Measurements from ENCODE around the gene TMEM18. TPM values are rescaled to one million over a fixed set of nuclear protein-coding genes. Genes with fewer than 3 reads are reported as not detected.

The TMEM18 gene
- total RNA-seq, 1 donor from 2014 or later: 23.3 TPM

- Histone ChIP-seq H3K4me1 (peaks cover 16% of the 10 kb centered on the region), H3K27me3 (ENCODE audit: low read depth) (no peaks in the 10 kb centered on the region), H3K4me3 (no peak overlapping the region), H3K9me3 (no peaks in the 10 kb centered on the region), H3K27ac (no peak overlapping the region), H3K36me3 (peaks cover 14% of the 10 kb centered on the region)
- DNase-seq: no peak
- TF ChIP-seq CTCF (IDR thresholded peaks at IDR 0.05): no peak
- no peak for ATAC-seq
- intact Hi-C loops (cut with DNase I): no loop called here
Measured at GRCh38 chr2:678964-679363, 1.8 kb upstream of the TMEM18 start.

- Histone ChIP-seq H3K27me3 (ENCODE audit: low read depth) (no peaks in the 10 kb centered on the region), H3K36me3 (peaks cover 15% of the 10 kb centered on the region), H3K4me1 (peaks cover 16% of the 10 kb centered on the region), H3K9me3 (no peaks in the 10 kb centered on the region), H3K4me3 (peak overlapping the region; percentile 95), H3K27ac (peak overlapping the region; percentile 99)
- intact Hi-C loops (cut with DNase I): no loop called here
- ATAC-seq (no peak), DNase-seq (no peak)
- TF ChIP-seq CTCF (IDR thresholded peaks at IDR 0.05): no peak
Measured at GRCh38 chr2:677959-678550, 849 bp upstream of the TMEM18 start.

GRCh38 chr2:676647-677055 is 555 bp downstream of the TMEM18 start:
- DNase-seq: peak; percentile 100
- Histone ChIP-seq H3K9me3 (no peaks in the 10 kb centered on the region), H3K36me3 (peaks cover 25% of the 10 kb centered on the region), H3K27ac (peak overlapping the region; percentile 99), H3K4me1 (peaks cover 16% of the 10 kb centered on the region), H3K4me3 (peak overlapping the region; percentile 65), H3K27me3 (ENCODE audit: low read depth) (no peaks in the 10 kb centered on the region)
- intact Hi-C loops (cut with DNase I): no loop called here
- TF ChIP-seq CTCF (IDR thresholded peaks at IDR 0.05): no peak
- ATAC-seq: peak; percentile 94 to 95

- peak overlapping the region; percentile 65 for H3K4me3 ChIP-seq
- H3K4me1 ChIP-seq: peaks cover 16% of the 10 kb centered on the region
- intact Hi-C loops (cut with DNase I): no loop called here
- H3K27me3 ChIP-seq (ENCODE audit: low read depth): no peaks in the 10 kb centered on the region
- H3K36me3 ChIP-seq: peaks cover 26% of the 10 kb centered on the region
- no peak for TF ChIP-seq CTCF (IDR thresholded peaks at IDR 0.05)
- ATAC-seq (peak; percentile 1 to 30), DNase-seq (no peak)
- peak overlapping the region; percentile 99 for H3K27ac ChIP-seq
- H3K9me3 ChIP-seq: no peaks in the 10 kb centered on the region
Measured at GRCh38 chr2:675982-676646, 1.1 kb downstream of the TMEM18 start.

GRCh38 chr2:675460-675859 is 1.7 kb downstream of the TMEM18 start:
- intact Hi-C loops (cut with DNase I): no loop called here

More at GRCh38 chr2:675460-675859, 1.7 kb downstream of the TMEM18 start:
- no peak for TF ChIP-seq CTCF (IDR thresholded peaks at IDR 0.05)
- no peak overlapping the region for H3K4me3 ChIP-seq
- no peak overlapping the region for H3K27ac ChIP-seq
- ATAC-seq (no peak), DNase-seq (no peak)
- H3K4me1 ChIP-seq: peaks cover 16% of the 10 kb centered on the region
- H3K36me3 ChIP-seq: peaks cover 32% of the 10 kb centered on the region
- H3K27me3 ChIP-seq (ENCODE audit: low read depth): no peaks in the 10 kb centered on the region
- no peaks in the 10 kb centered on the region for H3K9me3 ChIP-seq
